Measurements from ENCODE around the gene LNX1.

The LNX1 gene

DNA sequence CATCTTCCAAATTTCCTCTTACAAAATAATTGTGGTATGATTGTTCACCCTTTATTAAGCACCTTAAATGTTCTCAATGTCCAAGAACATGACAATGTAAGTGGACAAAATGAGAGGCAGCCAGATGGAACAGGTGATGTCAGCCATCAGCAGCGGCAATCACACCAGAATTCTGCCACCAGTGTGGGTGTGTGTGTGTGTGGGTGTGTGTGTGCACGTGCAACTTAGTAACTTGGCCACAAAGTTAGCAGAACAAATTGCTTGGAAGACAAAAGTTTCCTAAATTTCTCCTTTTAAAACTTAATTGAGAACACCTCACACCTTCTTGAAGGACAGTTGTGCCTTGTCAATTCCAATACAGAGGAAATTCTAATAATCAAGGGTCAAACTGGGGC is 18.7 kb downstream of the LNX1 start:
- in situ Hi-C loops (cut with HindIII; ENCODE audit: low sequenced_read_pairs): no loop called here
- TF ChIP-seq, protein P1, sequence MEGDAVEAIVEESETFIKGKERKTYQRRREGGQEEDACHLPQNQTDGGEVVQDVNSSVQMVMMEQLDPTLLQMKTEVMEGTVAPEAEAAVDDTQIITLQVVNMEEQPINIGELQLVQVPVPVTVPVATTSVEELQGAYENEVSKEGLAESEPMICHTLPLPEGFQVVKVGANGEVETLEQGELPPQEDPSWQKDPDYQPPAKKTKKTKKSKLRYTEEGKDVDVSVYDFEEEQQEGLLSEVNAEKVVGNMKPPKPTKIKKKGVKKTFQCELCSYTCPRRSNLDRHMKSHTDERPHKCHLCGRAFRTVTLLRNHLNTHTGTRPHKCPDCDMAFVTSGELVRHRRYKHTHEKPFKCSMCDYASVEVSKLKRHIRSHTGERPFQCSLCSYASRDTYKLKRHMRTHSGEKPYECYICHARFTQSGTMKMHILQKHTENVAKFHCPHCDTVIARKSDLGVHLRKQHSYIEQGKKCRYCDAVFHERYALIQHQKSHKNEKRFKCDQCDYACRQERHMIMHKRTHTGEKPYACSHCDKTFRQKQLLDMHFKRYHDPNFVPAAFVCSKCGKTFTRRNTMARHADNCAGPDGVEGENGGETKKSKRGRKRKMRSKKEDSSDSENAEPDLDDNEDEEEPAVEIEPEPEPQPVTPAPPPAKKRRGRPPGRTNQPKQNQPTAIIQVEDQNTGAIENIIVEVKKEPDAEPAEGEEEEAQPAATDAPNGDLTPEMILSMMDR (IDR thresholded peaks at IDR 0.05; ENCODE audit: low read depth, low read length): no peak
- H3K4me3 ChIP-seq (ENCODE audit: low read depth, low read length): no peak overlapping the region
- no peak for DNase-seq (ENCODE audit: low read depth, low spot score)

- TF ChIP-seq, protein P1 (IDR thresholded peaks at IDR 0.05; ENCODE audit: low read depth, low read length): no peak
- no peak overlapping the region for H3K4me3 ChIP-seq (ENCODE audit: low read depth, low read length)
- in situ Hi-C loops (cut with HindIII; ENCODE audit: low sequenced_read_pairs): no loop called here
- no peak for DNase-seq (ENCODE audit: low read depth, low spot score)
These were observed 19.2 kb downstream of the LNX1 start for GRCh38 chr4:53571936-53572599.

DNA sequence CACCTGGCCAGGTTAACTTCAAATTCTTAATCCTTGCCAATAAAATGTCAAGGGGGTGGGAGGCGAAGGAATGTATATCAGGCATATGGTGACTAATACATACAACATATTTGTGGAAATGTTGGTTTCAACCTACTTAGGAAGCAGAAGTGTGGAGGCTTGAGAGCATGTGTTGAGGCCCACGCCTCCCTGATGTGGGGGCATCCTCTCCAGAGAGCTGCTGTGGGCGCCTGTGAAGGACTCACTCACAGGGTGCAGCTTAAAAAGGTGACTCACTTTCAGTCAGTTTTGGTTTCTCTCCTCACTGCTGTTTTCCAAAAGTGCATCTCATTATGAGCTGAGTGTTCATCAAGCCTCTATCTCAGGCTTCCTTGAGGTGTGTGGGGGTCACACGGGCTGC is 27.5 kb downstream of the LNX1 start:
- TF ChIP-seq, protein P1 (IDR thresholded peaks at IDR 0.05; ENCODE audit: low read depth, low read length): no peak
- in situ Hi-C loops (cut with HindIII; ENCODE audit: low sequenced_read_pairs): no loop called here
- peak; percentile 88 for DNase-seq (ENCODE audit: low read depth, low spot score)
- H3K4me3 ChIP-seq (ENCODE audit: low read depth, low read length): no peak overlapping the region

- in situ Hi-C loops (cut with HindIII; ENCODE audit: low sequenced_read_pairs): no loop called here
- TF ChIP-seq, protein P1 (IDR thresholded peaks at IDR 0.05; ENCODE audit: low read depth, low read length): no peak
- DNase-seq (ENCODE audit: low read depth, low spot score): no peak
- H3K4me3 ChIP-seq (ENCODE audit: low read depth, low read length): no peak overlapping the region
These were observed 28.9 kb downstream of the LNX1 start for GRCh38 chr4:53562409-53562808.

DNA sequence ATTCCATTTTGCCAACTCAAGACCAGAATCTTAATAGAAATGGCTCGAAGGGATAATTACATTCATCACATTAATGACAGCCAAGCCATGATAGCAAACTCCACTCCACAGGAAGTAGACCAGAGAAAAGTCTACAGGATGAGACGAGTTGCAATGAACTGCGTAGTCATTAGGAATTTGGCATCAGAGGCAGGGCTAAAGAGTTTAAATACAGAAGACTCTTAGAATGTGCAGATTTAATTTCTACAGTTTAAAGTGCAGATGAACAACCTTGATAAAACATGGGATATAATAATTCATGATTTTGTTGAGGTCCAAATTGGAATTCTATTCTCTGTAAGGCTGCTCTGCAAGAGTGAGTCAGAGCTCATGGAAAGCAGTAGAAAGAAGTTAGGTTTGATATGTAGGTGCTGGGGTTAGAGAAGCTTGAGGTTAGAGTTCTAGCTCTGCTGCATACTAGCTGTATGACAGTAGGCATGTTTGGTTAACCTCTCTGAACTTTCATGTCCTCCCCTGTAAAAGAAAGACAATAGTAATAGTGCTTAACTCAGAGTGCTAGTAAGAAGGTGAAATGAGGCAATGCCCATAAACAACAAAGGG is 32.2 kb downstream of the LNX1 start:
- peak; percentile 26 for DNase-seq (ENCODE audit: low read depth, low spot score)
- H3K4me3 ChIP-seq (ENCODE audit: low read depth, low read length): no peak overlapping the region
- TF ChIP-seq, protein P1 (IDR thresholded peaks at IDR 0.05; ENCODE audit: low read depth, low read length): no peak
- in situ Hi-C loops (cut with HindIII; ENCODE audit: low sequenced_read_pairs): no loop called here

GRCh38 chr4:53558065-53558801 is 33.1 kb downstream of the LNX1 start:
- TF ChIP-seq, protein P1 (IDR thresholded peaks at IDR 0.05; ENCODE audit: low read depth, low read length): no peak
- in situ Hi-C loops (cut with HindIII; ENCODE audit: low sequenced_read_pairs): no loop called here
- peak; percentile 59 for DNase-seq (ENCODE audit: low read depth, low spot score)
- no peak overlapping the region for H3K4me3 ChIP-seq (ENCODE audit: low read depth, low read length)
